ENCODE results near the gene PBX3. TPM values are rescaled to one million over a fixed set of nuclear protein-coding genes. Genes with fewer than 3 reads are reported as not detected.
A peak's percentile ranks its signal among the peaks of the same experiment; 100 is the strongest.

PBX3 gene
- polyA plus RNA-seq, 1 experiment: 37.6 TPM

DNA sequence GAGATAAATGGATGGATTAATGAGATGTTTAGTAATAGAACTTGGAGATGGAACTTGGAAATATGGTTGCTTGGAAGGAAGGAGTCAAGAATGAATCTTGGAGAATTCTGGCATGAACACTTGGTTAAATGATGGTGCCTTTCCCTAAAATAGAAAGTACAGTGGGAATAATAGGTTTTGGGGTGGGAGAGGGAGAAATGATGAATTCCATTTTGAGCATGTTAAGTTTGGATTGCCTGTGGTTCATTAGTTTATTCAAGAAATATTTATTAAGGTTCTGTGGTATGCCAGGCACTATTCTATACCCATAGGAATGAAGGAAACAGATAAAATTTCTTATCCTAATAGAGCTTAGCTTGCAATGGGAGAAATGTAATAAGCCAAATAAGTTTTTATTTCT lies 58.4 kb downstream of the PBX3 start:
- TF ChIP-seq, protein P1, sequence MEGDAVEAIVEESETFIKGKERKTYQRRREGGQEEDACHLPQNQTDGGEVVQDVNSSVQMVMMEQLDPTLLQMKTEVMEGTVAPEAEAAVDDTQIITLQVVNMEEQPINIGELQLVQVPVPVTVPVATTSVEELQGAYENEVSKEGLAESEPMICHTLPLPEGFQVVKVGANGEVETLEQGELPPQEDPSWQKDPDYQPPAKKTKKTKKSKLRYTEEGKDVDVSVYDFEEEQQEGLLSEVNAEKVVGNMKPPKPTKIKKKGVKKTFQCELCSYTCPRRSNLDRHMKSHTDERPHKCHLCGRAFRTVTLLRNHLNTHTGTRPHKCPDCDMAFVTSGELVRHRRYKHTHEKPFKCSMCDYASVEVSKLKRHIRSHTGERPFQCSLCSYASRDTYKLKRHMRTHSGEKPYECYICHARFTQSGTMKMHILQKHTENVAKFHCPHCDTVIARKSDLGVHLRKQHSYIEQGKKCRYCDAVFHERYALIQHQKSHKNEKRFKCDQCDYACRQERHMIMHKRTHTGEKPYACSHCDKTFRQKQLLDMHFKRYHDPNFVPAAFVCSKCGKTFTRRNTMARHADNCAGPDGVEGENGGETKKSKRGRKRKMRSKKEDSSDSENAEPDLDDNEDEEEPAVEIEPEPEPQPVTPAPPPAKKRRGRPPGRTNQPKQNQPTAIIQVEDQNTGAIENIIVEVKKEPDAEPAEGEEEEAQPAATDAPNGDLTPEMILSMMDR (IDR thresholded peaks at IDR 0.05; ENCODE audit: low read depth, low read length): no peak
- Histone ChIP-seq H3K27ac (ENCODE audit: low read depth, low read length) (peak overlapping the region; percentile 34), H3K9me3 (ENCODE audit: control insufficient read depth, insufficient read depth, low read length) (no peaks in the 10 kb centered on the region), H3K4me3 (ENCODE audit: low read depth, low read length) (no peak overlapping the region), H3K27me3 (ENCODE audit: control insufficient read depth, insufficient read depth, low read length) (no peaks in the 10 kb centered on the region)
- CTCF ChIA-PET: no interaction called here
- no peak for DNase-seq (ENCODE audit: low read depth, low spot score)
- POLR2A ChIA-PET: no interaction called here

DNA sequence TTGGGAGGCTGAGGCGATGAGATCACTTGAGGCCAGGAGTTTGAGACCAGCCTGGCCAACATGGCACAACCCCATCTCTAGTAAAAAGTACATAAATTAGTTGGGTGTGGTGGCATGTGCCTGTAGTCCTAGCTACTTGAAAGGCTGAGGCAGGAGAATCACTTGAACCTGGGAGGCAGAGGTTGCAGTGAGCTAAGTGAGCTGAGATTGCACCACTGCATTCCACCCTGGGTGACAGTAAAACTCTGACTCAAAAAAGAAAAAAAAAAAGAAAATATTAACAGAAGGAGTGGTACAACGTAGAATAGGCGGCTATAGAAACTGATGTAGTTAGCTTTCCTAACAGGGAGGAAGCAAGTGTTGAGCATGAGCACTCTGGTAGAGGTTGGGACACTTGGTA lies 59.9 kb downstream of the PBX3 start:
- ChIA-PET CTCF (interaction anchor here (0.7 kb wide), 1 partner anchor 9 kb away, joined by 3 read pairs; no protein-coding TSS in a partner anchor), POLR2A (no interaction called here)
- TF ChIP-seq, protein P1 (IDR thresholded peaks at IDR 0.05; ENCODE audit: low read depth, low read length): no peak
- Histone ChIP-seq H3K27me3 (ENCODE audit: control insufficient read depth, insufficient read depth, low read length) (no peaks in the 10 kb centered on the region), H3K27ac (ENCODE audit: low read depth, low read length) (no peak overlapping the region), H3K9me3 (ENCODE audit: control insufficient read depth, insufficient read depth, low read length) (no peaks in the 10 kb centered on the region), H3K4me3 (ENCODE audit: low read depth, low read length) (no peak overlapping the region)
- no peak for DNase-seq (ENCODE audit: low read depth, low spot score)

DNA sequence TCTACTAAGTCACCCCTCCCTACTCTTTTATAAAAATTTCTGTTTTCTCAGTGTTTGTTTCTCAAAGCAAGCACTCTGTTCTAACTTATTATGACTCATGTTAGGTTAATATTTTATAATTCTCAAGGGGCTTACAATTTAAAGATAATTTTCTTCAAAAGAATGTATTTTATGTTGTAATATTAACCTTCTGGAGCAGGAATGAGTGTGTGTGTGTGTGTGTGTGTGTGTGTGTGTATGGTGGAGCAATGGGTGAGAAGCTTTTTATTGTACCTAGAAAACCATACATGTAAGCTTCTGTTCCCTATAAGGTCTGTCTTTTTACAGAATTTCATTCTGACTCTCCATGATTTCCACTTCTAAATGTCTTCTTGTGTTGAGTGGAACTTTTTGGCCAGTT lies 63.0 kb downstream of the PBX3 start:
- Histone ChIP-seq H3K4me3 (ENCODE audit: low read depth, low read length) (no peak overlapping the region), H3K27ac (ENCODE audit: low read depth, low read length) (no peak overlapping the region), H3K9me3 (ENCODE audit: control insufficient read depth, insufficient read depth, low read length) (no peaks in the 10 kb centered on the region), H3K27me3 (ENCODE audit: control insufficient read depth, insufficient read depth, low read length) (no peaks in the 10 kb centered on the region)
- POLR2A ChIA-PET: interaction anchor here (0.6 kb wide), 2 partner anchors 52 to 299 kb away, joined by 3 read pairs; no protein-coding TSS in a partner anchor
- no peak for DNase-seq (ENCODE audit: low read depth, low spot score)
- CTCF ChIA-PET: no interaction called here
- TF ChIP-seq, protein P1 (IDR thresholded peaks at IDR 0.05; ENCODE audit: low read depth, low read length): no peak

DNA sequence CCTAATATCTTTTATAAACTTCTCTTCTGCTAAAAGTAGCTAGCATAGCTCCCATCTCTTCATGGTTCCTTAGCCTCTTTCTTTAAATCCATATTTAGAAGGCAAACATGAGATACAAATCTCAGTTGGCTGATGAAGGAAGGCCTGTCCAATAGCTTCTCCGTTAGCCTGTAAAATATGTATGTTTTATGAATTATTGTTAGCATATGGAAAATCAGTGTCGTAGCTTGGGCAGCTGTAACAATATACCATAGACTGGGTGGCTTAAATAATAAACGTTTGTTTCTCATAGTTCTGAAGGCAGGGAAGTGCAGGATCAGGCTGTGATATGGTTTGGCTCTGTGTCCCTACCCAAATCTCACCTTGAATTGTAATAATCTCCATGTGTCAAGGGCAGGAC lies 63.8 kb downstream of the PBX3 start:
- Histone ChIP-seq H3K27me3 (ENCODE audit: control insufficient read depth, insufficient read depth, low read length) (no peaks in the 10 kb centered on the region), H3K9me3 (ENCODE audit: control insufficient read depth, insufficient read depth, low read length) (no peaks in the 10 kb centered on the region), H3K4me3 (ENCODE audit: low read depth, low read length) (no peak overlapping the region), H3K27ac (ENCODE audit: low read depth, low read length) (no peak overlapping the region)
- TF ChIP-seq, protein P1 (IDR thresholded peaks at IDR 0.05; ENCODE audit: low read depth, low read length): no peak
- no peak for DNase-seq (ENCODE audit: low read depth, low spot score)
- CTCF ChIA-PET: no interaction called here
- POLR2A ChIA-PET: no interaction called here

DNA sequence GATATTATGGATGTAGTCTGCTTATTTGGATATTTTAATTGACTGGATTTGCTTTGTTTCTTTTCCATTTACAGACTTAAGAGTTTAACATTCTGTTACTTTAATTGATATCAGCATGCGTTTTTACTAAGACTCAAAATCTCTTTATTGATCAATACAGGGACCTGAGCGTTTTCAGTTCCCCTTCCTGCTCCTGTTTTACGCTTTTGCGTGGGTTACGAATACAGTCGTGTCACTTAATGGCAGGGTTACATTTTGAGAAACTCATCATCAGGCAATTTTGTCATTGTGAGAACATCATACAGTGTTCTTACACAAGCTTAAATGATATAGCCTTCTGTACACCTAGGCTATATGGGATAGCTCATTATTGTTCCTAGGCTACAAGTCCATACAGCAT lies 65.2 kb downstream of the PBX3 start:
- Histone ChIP-seq H3K27ac (ENCODE audit: low read depth, low read length) (no peak overlapping the region), H3K27me3 (ENCODE audit: control insufficient read depth, insufficient read depth, low read length) (no peaks in the 10 kb centered on the region)
- CTCF ChIA-PET: interaction anchor here (1.0 to 1.4 kb wide), 2 partner anchors 254 to 405 kb away, joined by 3 to 5 read pairs; no protein-coding TSS in a partner anchor

More for the DNA sequence above, 65.2 kb downstream of the PBX3 start:
- DNase-seq (ENCODE audit: low read depth, low spot score): no peak
- POLR2A ChIA-PET: interaction anchor here (0.7 kb wide), 1 partner anchor 98 kb away, joined by 3 read pairs; no protein-coding TSS in a partner anchor
- TF ChIP-seq, protein P1 (IDR thresholded peaks at IDR 0.05; ENCODE audit: low read depth, low read length): no peak
- H3K9me3 ChIP-seq (ENCODE audit: control insufficient read depth, insufficient read depth, low read length): no peaks in the 10 kb centered on the region
- H3K4me3 ChIP-seq (ENCODE audit: low read depth, low read length): no peak overlapping the region

Data from AG04450 (cell line).